HepG2 (cell line): Measurements from ENCODE around the gene BICDL2. TPM values are rescaled to one million over a fixed set of nuclear protein-coding genes. Genes with fewer than 3 reads are reported as not detected.

Source experiments
- ATAC-seq: fragments of 200-7000 bp; cut with Tn5 transposase; 3 replicates; pipeline ENCODE4 v1.9.1; 2020; ENCODE audit warnings: mild to moderate bottlenecking, moderate library complexity
- BruUV-seq: library from RNA; stranded (reverse); fragments of 400-500 nt; replicated peaks from 2 replicates; lab custom pipeline; 2021; lab: Mats Ljungman, UMichigan
- CTCF ChIA-PET: fragments of 300-600 bp; formaldehyde crosslinking; extraction: SDS; loops from one replicate; lab custom pipeline; 2021; ENCODE audit warnings: low total read pairs, inconsistent platforms, low intra/inter-chr PET ratio; lab: Yijun Ruan, JAX
- POLR2A ChIA-PET: fragments of 350-600 bp; sonication (Branson Sonifier 250); formaldehyde crosslinking; loops from one replicate; lab custom pipeline; 2020; ENCODE audit warnings: antibody characterized with exemption, inconsistent platforms; lab: Yijun Ruan, JAX
- DNase-seq: peaks from one replicate; pipeline ENCODE4 v3.0.0-alpha.2; 2015; ENCODE audit warnings: low spot score
- FAIRE-seq: peaks from 3 replicates; lab custom pipeline; 2011; peaks lifted over from hg19 to GRCh38; lab: Jason Lieb, UNC
- H2AFZ ChIP-seq: one replicate; pipeline ENCODE4 v1.6.1; 2011; ENCODE audit warnings: low read length, inconsistent platforms
- H3K27ac ChIP-seq: fragments of 300-600 bp; 3 replicates; pipeline ENCODE4 v1.8.0; 2011; ENCODE audit warnings: mixed run types, mild to moderate bottlenecking, mixed read lengths, low read length, inconsistent platforms; ENCODE audit not compliant: insufficient read depth; ENCODE audit errors: extremely low read length
- H3K27me3 ChIP-seq, 2 experiments: fragments of 200-600 bp in 1 of 2; 2 replicates in 1 of 2; 3 replicates in 1 of 2; pipeline versions ENCODE4 v1.6.0 to v1.8.0; 2011; ENCODE audit warnings: low read length in 2 of 2, mild to moderate bottlenecking in 2 of 2, moderate library complexity in 2 of 2, inconsistent platforms in 1 of 2; ENCODE audit not compliant: insufficient read depth in 2 of 2, control insufficient read depth in 1 of 2
- H3K36me3 ChIP-seq, 2 experiments: fragments of 200-600 bp in 1 of 2; replicated peaks in 1 of 2; 2 replicates in 1 of 2; 3 replicates in 1 of 2; pipeline versions ENCODE4 v1.5.1 to v1.8.0; 2011; ENCODE audit warnings: low read length in 2 of 2, inconsistent platforms in 1 of 2; ENCODE audit not compliant: insufficient read depth in 2 of 2, control insufficient read depth in 1 of 2
- H3K4me1 ChIP-seq: 2 replicates; pipeline ENCODE4 v1.5.1; 2012; ENCODE audit warnings: low read length, inconsistent platforms; ENCODE audit not compliant: insufficient read depth
- H3K4me2 ChIP-seq: 2 replicates; pipeline ENCODE4 v1.6.0; 2011; ENCODE audit warnings: low read depth, low read length, inconsistent platforms
- H3K4me3 ChIP-seq, 3 experiments: fragments of 200-600 bp in 1 of 3; sonication (generic), shearing (Covaris generic) in 1 of 3; replicated peaks in 1 of 3; 2 replicates each; pipeline ENCODE4 v1.5.1; 2011 to 2016; ENCODE audit warnings: low read length in 3 of 3, inconsistent platforms in 2 of 3, low read depth in 2 of 3, mild to moderate bottlenecking in 2 of 3, control low read depth in 1 of 3, mixed read lengths in 1 of 3; ENCODE audit not compliant: insufficient read depth in 1 of 3
- H3K79me2 ChIP-seq: one replicate; pipeline ENCODE4 v1.6.1; 2011; ENCODE audit warnings: low read length, inconsistent platforms; ENCODE audit not compliant: insufficient read depth
- H3K9ac ChIP-seq: 2 replicates; pipeline ENCODE4 v1.6.0; 2011; ENCODE audit warnings: mild to moderate bottlenecking, low read depth, low read length, inconsistent platforms; ENCODE audit not compliant: insufficient read depth
- H3K9me3 ChIP-seq: 2 replicates; pipeline ENCODE4 v1.5.1; 2012; ENCODE audit warnings: mild to moderate bottlenecking, low read length
- H4K20me1 ChIP-seq: 2 replicates; pipeline ENCODE4 v1.6.0; 2011; ENCODE audit warnings: inconsistent platforms, mild to moderate bottlenecking, low read length, moderate library complexity; ENCODE audit not compliant: insufficient read depth
- ELF4 ChIP-seq: sonication (generic); formaldehyde crosslinking; IDR thresholded peaks from 2 replicates; pipeline ENCODE4 v1.5.0; 2020; ENCODE audit warnings: missing genetic modification reagents, mild to moderate bottlenecking, moderate library complexity, borderline replicate concordance
- FOXM1 ChIP-seq: sonication (generic); formaldehyde crosslinking; IDR thresholded peaks from 2 replicates; pipeline ENCODE4 v1.5.0; 2020; ENCODE audit warnings: missing genetic modification reagents
- GATA4 ChIP-seq: sonication (generic); IDR thresholded peaks from 2 replicates; pipeline ENCODE4 v1.6.1; 2016; ENCODE audit warnings: antibody characterized with exemption, low read depth, borderline replicate concordance
- MED1 ChIP-seq: sonication (generic); formaldehyde crosslinking; IDR thresholded peaks from 2 replicates; pipeline ENCODE4 v1.4.0; 2020; ENCODE audit warnings: missing genetic modification reagents
- MYC ChIP-seq: sonication (generic); formaldehyde crosslinking; IDR thresholded peaks from 2 replicates; pipeline ENCODE4 v1.9.0; 2021; ENCODE audit warnings: missing genetic modification reagents, borderline replicate concordance
- U2AF1 ChIP-seq: fragments of 200-400 bp; formaldehyde crosslinking; optimal IDR thresholded peaks from 2 replicates; pipeline ENCODE3; 2017; ENCODE audit warnings: mild to moderate bottlenecking, low read depth, low read length
- ZBTB1 ChIP-seq: sonication (generic); formaldehyde crosslinking; IDR thresholded peaks from 2 replicates; pipeline ENCODE4 v1.4.0; 2020; ENCODE audit warnings: missing genetic modification reagents, borderline replicate concordance
- ZFX ChIP-seq: sonication (generic); formaldehyde crosslinking; IDR thresholded peaks from 2 replicates; pipeline ENCODE4 v1.4.0; 2020; ENCODE audit warnings: mild to moderate bottlenecking, low read depth, missing genetic modification reagents, moderate library complexity
- ZNF260 ChIP-seq: sonication (generic); formaldehyde crosslinking; IDR thresholded peaks from 2 replicates; pipeline ENCODE4 v1.4.0; 2020; ENCODE audit warnings: missing genetic modification reagents, low read depth, mild to moderate bottlenecking, borderline replicate concordance
- ZNF274 ChIP-seq: sonication (generic); formaldehyde crosslinking; IDR thresholded peaks from 2 replicates; pipeline ENCODE4 v1.5.1; 2020; ENCODE audit warnings: mild to moderate bottlenecking, missing genetic modification reagents
- ZNF484 ChIP-seq: sonication (generic); formaldehyde crosslinking; IDR thresholded peaks from 2 replicates; pipeline ENCODE4 v1.5.1; 2020; ENCODE audit warnings: mild to moderate bottlenecking, low read depth, missing genetic modification reagents, borderline replicate concordance
- ZNF670 ChIP-seq: sonication (generic); formaldehyde crosslinking; IDR thresholded peaks from 2 replicates; pipeline ENCODE4 v1.8.0; 2022; ENCODE audit warnings: mild to moderate bottlenecking, missing genetic modification reagents, borderline replicate concordance
- ZNF878 ChIP-seq: sonication (generic); formaldehyde crosslinking; IDR thresholded peaks from 2 replicates; pipeline ENCODE4 v1.8.1; 2023; ENCODE audit warnings: mild to moderate bottlenecking, missing genetic modification reagents, moderate library complexity
- WGBS: methylation state at CpG from one replicate; pipeline ENCODE4 v1.1.6; 2017; ENCODE audit warnings: low lambda C conversion rate; 5-methylcytosine and 5-hydroxymethylcytosine counted together
- in situ Hi-C: cut with HindIII; loops from 2 replicates; pipeline ENCODE4 v1.10.0; 2017; ENCODE audit warnings: low pct_unique_long_range_greater_than_20kb; ENCODE audit not compliant: extremely low pct_ligation_motif_present
- intact Hi-C: fragments of 100-400 bp; cut with micrococcal nuclease; formaldehyde crosslinking; loops from one replicate; pipeline ENCODE4 v1.10.0; 2022; ENCODE audit not compliant: unreplicated experiment
- polyA plus RNA-seq, 8 experiments: library from polyadenylated mRNA; depleted of rRNA in 3 of 8; stranded (reverse) in 7 of 8; unstranded in 1 of 8; fragments of >200 nt; fragmentation: Illumina TruSeq in 4 of 8; extraction: Trizol in 4 of 8; gene quantifications; 2 replicates each; pipeline versions ENCODE4 v1.2.1 to v1.2.3, GENCODE V29; 2011 to 2016; ENCODE audit warnings: low read depth in 4 of 8, missing spikeins in 1 of 8, mixed read lengths in 1 of 8; ENCODE audit not compliant: insufficient read depth in 1 of 8
- total RNA-seq, 5 experiments: library from RNA; depleted of rRNA; stranded (reverse); fragments of >200 nt; fragmentation: Illumina TruSeq; extraction: Trizol; gene quantifications; 2 replicates each; pipeline ENCODE4 v1.2.3, GENCODE V29; 2016; ENCODE audit warnings: low read depth in 1 of 5
- TF ChIP-seq, protein P1 (sequence below): sonication (generic); formaldehyde crosslinking; IDR thresholded peaks from 2 replicates; pipeline ENCODE4 v1.4.0; 2020; ENCODE audit warnings: missing genetic modification reagents
- TF ChIP-seq, protein P2 (sequence below): sonication (generic); formaldehyde crosslinking; conservative IDR thresholded peaks from 2 replicates; pipeline ENCODE4 v1.8.0; 2022; ENCODE audit warnings: mild to moderate bottlenecking, moderate library complexity, missing genetic modification reagents

Gene BICDL2
- total and polyA plus RNA-seq, 2 of the 13 experiments (the other 11 are each of a cell fraction or from before 2014, with no cell fraction given): 0.12 TPM; not detected in 1

DNA sequence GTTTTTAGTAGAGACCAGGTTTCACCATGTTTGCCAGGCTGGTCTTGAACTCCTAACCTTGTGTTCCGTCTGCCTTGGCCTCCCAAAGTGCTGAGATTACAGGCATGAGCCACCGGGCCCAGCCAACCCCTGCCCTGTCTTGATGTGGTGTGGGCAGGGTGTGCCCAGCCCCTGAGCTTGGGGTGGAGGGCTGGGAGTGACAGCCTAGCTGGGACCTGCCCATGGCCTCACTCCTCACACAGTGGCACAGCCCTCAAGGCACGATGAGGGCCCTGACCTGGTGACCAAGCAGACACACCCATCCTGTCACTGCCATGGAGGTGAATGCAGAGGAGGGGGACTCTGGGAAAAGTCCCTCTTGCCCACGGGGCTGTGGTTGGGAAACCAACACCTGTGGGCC lies 31.7 kb upstream of the BICDL2 start (continued):
- TF ChIP-seq FOXM1 (CRISPR knock-in tag): no peak
- TF ChIP-seq, protein P1, sequence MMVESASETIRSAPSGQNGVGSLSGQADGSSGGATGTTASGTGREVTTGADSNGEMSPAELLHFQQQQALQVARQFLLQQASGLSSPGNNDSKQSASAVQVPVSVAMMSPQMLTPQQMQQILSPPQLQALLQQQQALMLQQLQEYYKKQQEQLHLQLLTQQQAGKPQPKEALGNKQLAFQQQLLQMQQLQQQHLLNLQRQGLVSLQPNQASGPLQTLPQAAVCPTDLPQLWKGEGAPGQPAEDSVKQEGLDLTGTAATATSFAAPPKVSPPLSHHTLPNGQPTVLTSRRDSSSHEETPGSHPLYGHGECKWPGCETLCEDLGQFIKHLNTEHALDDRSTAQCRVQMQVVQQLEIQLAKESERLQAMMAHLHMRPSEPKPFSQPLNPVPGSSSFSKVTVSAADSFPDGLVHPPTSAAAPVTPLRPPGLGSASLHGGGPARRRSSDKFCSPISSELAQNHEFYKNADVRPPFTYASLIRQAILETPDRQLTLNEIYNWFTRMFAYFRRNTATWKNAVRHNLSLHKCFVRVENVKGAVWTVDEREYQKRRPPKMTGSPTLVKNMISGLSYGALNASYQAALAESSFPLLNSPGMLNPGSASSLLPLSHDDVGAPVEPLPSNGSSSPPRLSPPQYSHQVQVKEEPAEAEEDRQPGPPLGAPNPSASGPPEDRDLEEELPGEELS (CRISPR knock-in tag): no peak

GRCh38 chr16:3066440-3066748 lies 29.6 kb upstream of the BICDL2 start:
- intact Hi-C loops (no loop called here), in situ Hi-C loops (no loop called here)
- H3K4me2 ChIP-seq: peak overlapping the region; percentile 94
- no peaks in the 10 kb centered on the region for H3K9me3 ChIP-seq
- peaks cover 17% of the 10 kb centered on the region for H3K79me2 ChIP-seq
- POLR2A ChIA-PET: interaction anchor here (1.0 to 4.9 kb wide), 6 partner anchors 9 to 46 kb away, joined by 6 to 38 read pairs (median 13); partner anchors contain the start of genes HCFC1R1, THOC6 and TNFRSF12A
- FAIRE-seq: no peak
- peak overlapping the region; percentile 57 to 90 (median 71) for H3K4me3 ChIP-seq
- ATAC-seq: no peak
- H3K27me3 ChIP-seq: peaks cover 0 to under 1% of the 10 kb centered on the region in 2 experiments; a peak in 2 of 5 replicates
- H3K4me1 ChIP-seq: peaks cover 30% of the 10 kb centered on the region
- peaks cover 9 to 16% of the 10 kb centered on the region in 2 experiments; a peak in 2 of 5 replicates for H3K36me3 ChIP-seq
- no peaks in the 10 kb centered on the region for H4K20me1 ChIP-seq
- no TSS peak for BruUV-seq
- peak overlapping the region; percentile 96 for H3K9ac ChIP-seq
- H3K27ac ChIP-seq: peak overlapping the region; percentile 82
- no peak for DNase-seq
- no peak overlapping the region for H2AFZ ChIP-seq
- 18% methylated on average over 5 of the region's 7 CpGs for WGBS
- CTCF ChIA-PET: no interaction called here
- TF ChIP-seq ZNF274 (CRISPR knock-in tag) (peak; percentile 22; the same call in 1 of the 2 replicates), ELF4 (CRISPR knock-in tag) (no peak), ZFX (CRISPR knock-in tag) (peak; percentile 3; the same call in 1 of the 2 replicates), MED1 (CRISPR knock-in tag) (no peak), GATA4 (no peak), MYC (CRISPR knock-in tag) (0 out of 2 replicates have a peak, but pooled peaks have one; percentile 7), ZNF670 (CRISPR knock-in tag) (no peak), ZNF878 (CRISPR knock-in tag) (0 out of 2 replicates have a peak, but pooled peaks have one; percentile 13), ZNF484 (CRISPR knock-in tag) (no peak), ZNF260 (no peak), ZBTB1 (CRISPR knock-in tag) (no peak), U2AF1 (no peak)
- TF ChIP-seq, protein P2, sequence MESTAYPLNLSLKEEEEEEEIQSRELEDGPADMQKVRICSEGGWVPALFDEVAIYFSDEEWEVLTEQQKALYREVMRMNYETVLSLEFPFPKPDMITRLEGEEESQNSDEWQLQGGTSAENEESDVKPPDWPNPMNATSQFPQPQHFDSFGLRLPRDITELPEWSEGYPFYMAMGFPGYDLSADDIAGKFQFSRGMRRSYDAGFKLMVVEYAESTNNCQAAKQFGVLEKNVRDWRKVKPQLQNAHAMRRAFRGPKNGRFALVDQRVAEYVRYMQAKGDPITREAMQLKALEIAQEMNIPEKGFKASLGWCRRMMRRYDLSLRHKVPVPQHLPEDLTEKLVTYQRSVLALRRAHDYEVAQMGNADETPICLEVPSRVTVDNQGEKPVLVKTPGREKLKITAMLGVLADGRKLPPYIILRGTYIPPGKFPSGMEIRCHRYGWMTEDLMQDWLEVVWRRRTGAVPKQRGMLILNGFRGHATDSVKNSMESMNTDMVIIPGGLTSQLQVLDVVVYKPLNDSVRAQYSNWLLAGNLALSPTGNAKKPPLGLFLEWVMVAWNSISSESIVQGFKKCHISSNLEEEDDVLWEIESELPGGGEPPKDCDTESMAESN: 0 out of 2 replicates have a peak, but pooled peaks have one; percentile 48
